NCI-H2171 (cell line): Measurements from ENCODE around the gene ABCB9.

ENCODE experiments used
- DNase-seq: peaks from one replicate; lab custom pipeline; 2025; lab: John Stamatoyannopoulos, UW

The ABCB9 gene

GRCh38 chr12:122994781-122995502, 28.7 kb upstream of the ABCB9 start:
- DNase-seq, result no peak

DNA sequence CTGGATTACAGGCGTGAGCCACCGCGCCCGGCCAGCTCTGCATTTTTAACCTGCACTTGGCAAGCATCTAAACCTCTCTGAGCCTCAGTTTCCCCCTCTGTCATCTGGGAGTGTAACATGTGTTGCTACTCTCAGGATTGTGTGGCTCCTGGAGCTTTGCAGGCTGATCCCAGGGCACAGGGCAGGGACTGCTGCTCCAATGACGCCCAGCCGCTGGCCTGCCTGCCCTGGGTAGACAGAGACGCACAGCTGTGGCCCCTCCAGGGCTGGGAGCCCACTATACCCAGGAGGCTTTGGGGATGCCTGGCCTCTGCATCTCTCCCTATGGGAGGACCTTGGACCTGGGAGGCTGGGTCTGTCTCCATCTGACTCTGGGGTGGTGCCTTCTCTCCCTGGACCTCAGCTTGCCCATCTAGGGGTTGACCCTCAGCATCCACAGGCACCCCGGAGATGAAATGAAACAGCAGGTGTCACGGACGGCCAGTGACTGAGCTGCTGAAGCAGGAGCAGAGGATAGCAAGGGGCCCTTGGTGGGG, 27.9 kb upstream of the ABCB9 start:
- no peak for DNase-seq

DNA sequence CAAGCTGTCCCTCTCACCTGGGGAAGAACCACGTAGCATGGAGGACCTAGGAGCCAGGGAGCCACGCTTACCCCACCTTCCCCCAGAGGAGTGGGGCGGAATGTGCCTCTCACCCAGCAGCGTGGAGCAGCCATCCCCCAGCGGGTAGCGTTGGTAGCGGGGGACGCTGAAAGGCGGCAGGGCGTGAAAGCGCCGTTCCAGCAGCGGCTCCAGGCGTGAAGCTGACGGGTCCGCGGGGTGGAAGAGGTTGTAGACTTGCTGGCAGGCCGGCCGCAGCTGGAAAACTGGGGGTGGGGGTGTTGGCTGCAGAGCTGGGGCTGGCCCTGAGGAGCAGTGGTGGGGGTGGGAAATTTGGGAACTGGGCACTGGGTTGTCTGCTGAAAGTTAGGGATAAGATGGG, 26.1 kb upstream of the ABCB9 start:
- DNase-seq, result no peak

GRCh38 chr12:122991623-122992275, 25.5 kb upstream of the ABCB9 start:
- DNase-seq, result no peak

DNA sequence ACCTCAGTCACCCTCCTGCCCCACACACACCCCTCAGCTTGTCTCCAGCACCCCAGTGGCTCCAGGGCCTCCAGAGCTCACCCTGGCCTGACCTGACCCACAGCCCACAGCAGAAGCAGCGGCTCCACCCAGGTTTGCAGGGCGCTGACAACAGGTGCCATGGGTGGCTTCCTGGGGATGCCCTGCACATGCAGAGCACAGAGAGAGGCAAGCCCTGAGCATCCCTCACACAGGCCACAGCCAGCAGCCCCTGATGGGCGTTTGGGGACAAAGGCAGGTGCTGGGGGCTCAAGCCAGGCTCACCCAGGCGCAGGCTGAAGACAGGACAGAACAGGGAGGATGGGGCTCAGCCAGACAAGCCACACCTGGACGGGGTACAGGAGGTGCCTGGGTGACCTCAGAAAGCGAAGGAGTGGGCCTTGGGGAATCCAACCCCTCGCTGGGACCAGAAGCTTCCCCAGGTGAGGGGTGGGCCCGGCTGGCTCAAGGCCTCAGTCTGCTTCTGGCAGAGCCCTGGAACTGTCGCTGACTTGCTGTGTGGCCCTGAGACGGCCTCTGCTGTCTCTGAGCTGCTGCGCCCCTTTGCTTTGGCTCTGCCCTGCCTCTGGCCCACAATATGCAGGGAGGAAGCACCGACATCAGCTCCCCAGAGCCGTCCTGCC, 24.8 kb upstream of the ABCB9 start:
- no peak for DNase-seq

DNA sequence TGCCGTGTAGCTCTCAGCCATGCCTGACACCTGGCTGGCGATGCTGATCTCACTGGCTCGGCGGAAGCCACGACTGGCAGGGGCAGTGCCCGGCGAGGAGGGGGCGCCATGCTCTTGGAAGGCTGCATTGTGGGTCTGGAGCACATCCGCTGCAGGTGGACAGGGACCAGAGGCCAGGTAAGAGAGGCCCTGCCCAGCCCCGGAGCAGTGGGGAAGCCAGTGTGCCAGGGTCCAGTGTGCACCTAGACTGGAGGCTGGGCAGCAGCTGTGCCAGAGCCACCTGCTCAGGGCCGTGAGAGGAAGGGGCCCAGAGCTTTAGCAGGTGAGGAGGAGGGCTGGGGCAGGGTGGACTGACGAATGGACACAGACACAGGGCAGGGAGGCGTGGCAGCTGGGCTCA, 24.3 kb upstream of the ABCB9 start:
- no peak for DNase-seq

DNA sequence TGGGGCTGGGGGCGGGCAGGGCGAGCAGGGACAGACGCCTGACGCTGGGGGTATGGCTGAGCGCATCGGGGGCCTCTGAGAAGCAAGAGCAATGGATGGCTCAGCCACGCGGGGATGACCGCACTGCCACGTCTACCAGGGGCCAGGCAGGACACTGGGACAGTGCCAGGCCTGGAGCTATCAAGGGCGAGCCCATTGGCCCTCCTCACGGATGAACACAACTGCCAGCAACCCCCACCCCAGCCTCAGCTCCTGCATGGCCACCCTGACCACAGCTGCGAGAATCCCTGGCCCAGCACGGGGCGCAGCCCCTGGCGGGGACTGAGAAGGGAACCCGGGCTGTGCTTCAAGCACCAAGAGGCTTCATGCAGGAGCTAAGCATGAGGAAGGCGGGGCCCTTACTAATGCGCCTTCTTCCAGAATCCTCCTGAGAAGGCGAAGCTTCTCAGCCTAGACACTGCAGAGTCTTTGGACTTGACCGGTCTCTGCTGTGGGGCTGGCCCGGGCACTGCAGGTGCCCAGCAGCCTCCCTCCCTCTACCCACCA, 23.7 kb upstream of the ABCB9 start:
- no peak for DNase-seq

DNA sequence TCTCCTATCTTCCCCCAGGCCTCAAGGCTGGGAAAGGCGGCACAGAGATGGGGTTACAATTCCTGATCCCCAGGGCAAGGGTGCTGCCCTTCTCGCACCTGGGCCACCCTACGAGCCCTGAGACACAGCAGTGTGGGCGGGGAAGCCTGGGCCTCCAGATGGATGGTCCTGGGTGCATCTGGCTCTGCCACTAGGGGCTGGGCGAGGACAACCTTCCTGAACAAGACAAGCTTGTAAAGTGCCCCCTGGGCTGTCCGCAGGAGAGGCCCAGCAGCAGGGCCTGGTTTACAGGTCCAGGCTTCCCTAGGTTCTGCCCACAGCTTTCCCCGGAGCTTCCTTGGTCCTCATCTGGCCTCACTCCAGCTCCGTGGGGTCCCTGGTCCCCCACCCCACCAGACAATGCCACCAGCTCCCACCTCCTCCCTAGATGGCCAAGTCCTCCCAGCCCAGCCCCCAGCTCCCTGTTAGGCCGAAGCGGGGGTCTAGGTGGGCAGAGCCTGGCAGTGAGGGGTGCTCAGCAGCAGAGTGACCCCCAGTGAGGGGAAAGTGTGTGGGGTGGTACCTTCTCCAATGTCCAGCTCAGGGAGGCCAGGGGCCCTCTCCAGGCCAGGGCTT, 23.1 kb upstream of the ABCB9 start:
- no peak for DNase-seq

GRCh38 chr12:122988612-122989212, 22.4 kb upstream of the ABCB9 start:
- no peak for DNase-seq

GRCh38 chr12:122988036-122988435, 21.8 kb upstream of the ABCB9 start:
- no peak for DNase-seq

- DNase-seq, result no peak
These were observed 21.1 kb upstream of the ABCB9 start for GRCh38 chr12:122987086-122987951.

GRCh38 chr12:122986258-122986871, 20.1 kb upstream of the ABCB9 start:
- no peak for DNase-seq

DNA sequence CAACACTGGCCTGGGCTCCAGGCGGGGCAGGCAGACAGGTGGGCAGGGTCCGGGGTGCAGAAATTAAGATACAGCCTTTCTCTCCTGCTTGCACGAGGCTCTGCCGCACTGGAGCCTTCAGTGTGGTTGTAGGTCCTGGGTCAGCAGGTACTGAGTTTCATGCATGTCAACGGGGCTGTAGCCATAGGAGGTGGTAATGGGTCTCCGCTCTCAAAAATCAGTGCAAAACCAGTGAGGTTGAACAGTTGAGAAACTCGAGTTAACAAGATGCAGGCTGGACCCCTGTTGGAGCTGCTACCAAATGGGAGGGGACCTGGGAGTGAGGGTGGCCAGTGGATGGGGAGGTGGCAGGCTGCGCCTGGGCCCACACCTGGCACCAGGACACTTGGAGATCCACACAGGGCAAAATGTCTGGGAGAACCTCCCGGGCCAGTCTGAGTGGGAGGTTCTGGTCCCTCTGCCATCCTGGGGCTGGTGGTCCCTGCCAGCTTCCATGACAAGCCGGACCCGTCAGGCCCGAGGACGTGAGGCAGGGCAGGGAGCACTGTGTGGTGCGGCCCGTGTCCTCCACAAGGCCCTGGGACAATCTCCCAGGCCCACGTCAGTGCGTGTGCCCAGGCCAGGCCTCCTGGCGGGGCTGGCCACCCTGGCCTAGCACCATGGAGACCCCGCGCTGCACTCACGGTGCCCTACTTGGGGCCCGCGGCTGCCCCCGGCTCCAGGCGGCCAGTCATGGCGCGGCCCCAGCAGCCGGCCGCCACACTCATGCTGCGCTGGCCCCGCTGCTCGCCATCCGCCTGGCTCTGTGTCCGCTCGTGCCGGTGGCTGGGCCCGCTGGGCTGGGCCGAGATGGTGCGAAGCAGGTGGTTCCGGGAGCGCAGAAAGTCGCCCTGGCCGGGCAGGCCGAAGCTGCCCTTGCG, 19.3 kb upstream of the ABCB9 start:
- no peak for DNase-seq

- DNase-seq, result no peak
These were observed 18.5 kb upstream of the ABCB9 start for GRCh38 chr12:122984612-122985337.

DNA sequence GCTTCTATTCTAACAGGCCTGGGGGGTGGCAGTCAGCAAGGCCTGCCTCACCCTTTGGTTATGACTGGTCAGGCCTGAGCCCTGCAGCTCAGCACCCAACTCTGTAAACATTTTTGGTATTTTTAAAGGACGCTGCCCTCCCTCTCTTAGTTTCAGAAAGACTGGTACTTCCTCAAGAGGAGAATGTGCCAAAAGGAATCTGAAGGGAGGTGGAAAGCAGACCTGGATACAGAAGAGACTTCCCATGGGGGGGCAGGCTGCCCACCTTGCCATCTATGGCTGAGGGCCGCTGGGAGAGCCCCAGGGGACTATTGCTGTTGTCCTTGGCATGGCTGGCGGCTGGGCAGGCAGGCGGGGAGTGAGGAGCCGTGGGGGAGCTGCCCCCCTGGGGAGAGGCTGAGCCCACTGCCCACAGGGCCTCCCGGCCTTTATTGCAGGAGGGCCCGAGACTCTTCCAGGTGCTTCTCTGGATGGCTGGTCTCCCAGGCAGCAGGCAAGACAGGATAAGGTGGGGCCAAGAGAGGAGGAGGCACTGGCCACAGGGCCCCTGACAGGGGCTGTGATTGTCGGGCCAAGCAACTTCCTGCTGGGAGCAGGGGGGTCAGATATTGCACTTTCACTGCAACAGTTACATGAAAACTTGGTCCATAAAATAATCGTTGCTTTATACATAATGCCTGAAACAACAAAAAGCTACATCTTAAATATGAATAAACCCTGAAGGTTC, 17.7 kb upstream of the ABCB9 start:
- DNase-seq, result no peak

DNA sequence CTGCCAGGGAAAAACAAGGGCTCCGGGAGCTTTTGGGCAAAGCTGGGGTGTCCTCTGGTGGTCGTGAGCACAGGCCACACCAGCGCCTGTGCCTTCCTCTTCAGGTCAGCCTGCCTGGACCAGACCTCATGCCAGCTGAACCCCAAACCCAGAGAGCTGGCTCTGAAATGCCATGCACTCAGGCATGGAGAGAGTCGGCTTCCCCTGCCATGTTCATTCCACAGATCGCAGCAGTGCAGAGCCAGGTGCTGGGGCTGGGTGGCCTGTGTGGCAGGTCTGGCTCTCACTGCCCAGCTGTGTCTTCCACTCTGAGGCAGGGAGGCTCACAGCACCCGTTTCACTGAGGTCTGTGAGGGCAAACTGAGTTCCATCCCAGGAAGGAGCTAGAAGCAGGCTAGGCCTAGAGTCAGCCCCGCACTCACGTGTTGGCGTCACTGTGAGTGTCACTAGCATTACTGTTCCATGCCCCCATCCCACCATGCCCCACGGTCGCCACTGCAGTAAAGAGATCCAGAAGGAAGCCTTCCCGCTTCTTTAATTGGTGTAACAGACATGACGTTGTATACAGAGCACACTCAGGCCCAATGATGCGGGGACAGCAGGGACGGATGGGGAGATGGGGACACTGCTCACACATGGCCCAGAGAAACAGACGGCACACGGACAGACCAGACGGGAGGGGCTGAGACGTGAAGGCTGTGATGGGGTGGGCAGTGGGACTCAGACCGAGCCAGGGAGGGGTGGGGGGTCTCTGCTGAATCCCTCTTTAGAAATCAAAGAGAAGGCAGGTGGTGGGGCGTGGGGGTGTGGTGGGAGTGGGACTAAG, 16.9 kb upstream of the ABCB9 start:
- DNase-seq, result no peak

GRCh38 chr12:122982477-122982815, 16.2 kb upstream of the ABCB9 start:
- no peak for DNase-seq
